Tibial nerve (tissue), 4 donors: ENCODE measurements around the gene DHX34.
"Not testable (repeated sequence)": the region's sequence is repeated elsewhere in the genome, so short reads cannot be mapped to it uniquely, and the experiment has no call there.

Experiments used
- CTCF ChIP-seq, 5 experiments: fragments of 200-600 bp in 3 of 5; fragments of 450-650 bp in 2 of 5; sonication (generic) in 3 of 5; IDR thresholded peaks; one replicate each; pipeline ENCODE4 v1.5.1; 2016 to 2019; ENCODE audit warnings: antibody characterized with exemption in 5 of 5, mild to moderate bottlenecking in 3 of 5, moderate library complexity in 2 of 5
- EP300 ChIP-seq, 2 donors: sonication (generic); formaldehyde crosslinking; IDR thresholded peaks; one replicate each; pipeline ENCODE4 v1.6.1; 2017; ENCODE audit warnings: antibody characterized with exemption in 2 of 2, mild to moderate bottlenecking in 1 of 2

- not testable (repeated sequence) for TF ChIP-seq CTCF (IDR thresholded peaks at IDR 0.05)
- peak in 1 of 2 donors; percentile 59 for TF ChIP-seq EP300 (IDR thresholded peaks at IDR 0.05)
These were observed 12.1 kb upstream of the DHX34 start for GRCh38 chr19:47336765-47337718.
